Right renal cortex interstitium (tissue), 3 donors: Measurements from ENCODE around the gene MIPOL1. TPM values are rescaled to one million over a fixed set of nuclear protein-coding genes. Genes with fewer than 3 reads are reported as not detected.
"Not testable (repeated sequence)": the region's sequence is repeated elsewhere in the genome, so short reads cannot be mapped to it uniquely, and the experiment has no call there.

ENCODE experiments used
- DNase-seq, 3 donors: peaks; one replicate each; pipeline ENCODE4 v3.0.0-alpha.2; 2013; ENCODE audit warnings: low read depth in 3 of 3, low spot score in 2 of 3
- polyA plus RNA-seq, 3 donors: library from polyadenylated mRNA; unstranded; fragments of 120-200 nt; gene quantifications; one replicate each; pipeline ENCODE4 v1.2.1, GENCODE V29; 2013; ENCODE audit not compliant: insufficient read length in 3 of 3

MIPOL1 gene
- polyA plus RNA-seq, 3 donors, result 9.6 to 14.1 (median 11.4) TPM

DNA sequence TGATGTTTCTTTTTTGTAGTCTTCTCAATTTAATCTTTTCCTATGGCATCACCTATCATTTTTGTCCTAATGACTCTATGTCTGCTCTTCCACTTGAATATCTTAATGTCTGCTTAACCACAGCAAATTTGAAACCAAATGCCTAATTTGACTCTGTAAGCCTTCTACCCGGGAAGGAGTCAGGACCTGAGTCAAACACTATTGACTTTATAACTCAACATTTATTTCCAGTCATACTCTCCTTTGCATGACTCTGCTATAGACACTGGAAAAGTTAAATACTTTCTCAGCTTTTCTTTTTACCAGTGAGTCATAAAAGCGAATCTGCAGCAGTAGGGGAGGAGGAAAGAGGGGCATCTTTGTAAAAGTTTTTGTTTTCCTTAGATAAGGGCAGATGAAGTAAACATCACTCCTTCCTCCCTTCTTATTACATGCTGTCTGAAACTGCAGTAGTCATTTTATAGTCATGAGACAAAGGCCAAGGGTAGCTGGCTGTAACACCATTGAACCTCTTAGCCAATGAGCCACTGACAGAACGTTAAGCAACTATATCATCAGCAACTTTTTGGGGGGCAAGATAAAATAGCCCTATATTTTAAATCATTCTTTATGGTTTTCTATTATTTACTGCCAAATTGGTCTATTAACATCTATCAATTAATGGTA lies 179.3 kb downstream of the MIPOL1 start:
- DNase-seq, result no peak

DNA sequence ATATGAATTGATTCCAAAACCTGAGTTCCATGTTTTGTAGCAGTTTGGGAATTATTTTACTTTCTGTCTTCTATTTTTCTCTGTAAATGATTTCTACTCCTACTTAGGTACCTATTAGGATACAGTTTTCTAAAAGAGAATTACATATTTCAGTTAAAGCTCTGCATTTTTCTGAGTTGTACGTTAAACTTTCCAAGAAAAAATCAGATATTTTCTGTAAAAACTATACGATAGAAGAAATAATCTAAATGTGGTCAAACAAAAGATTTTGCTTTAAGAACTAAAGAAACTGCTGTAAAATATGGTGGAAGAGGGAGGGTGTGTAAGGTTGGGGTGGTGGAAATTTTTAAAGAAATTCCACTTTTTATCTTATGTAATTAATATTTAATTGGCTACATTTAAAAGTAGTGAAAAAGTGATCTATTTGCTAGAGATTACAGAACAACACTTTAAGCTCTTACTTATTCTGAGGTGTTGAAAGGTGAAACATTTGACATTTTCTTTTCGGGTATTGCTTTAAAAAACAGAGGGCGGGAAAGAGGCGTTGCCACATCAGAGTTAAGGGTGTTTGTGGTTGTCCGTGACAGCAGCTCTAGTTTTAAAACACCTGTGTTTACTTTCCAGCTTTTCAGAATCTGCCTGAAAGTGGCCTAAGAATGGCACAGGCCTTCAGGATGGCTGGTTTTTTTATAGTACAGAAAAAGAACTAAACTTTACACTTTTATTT lies 187.3 kb downstream of the MIPOL1 start:
- DNase-seq, result no peak

DNA sequence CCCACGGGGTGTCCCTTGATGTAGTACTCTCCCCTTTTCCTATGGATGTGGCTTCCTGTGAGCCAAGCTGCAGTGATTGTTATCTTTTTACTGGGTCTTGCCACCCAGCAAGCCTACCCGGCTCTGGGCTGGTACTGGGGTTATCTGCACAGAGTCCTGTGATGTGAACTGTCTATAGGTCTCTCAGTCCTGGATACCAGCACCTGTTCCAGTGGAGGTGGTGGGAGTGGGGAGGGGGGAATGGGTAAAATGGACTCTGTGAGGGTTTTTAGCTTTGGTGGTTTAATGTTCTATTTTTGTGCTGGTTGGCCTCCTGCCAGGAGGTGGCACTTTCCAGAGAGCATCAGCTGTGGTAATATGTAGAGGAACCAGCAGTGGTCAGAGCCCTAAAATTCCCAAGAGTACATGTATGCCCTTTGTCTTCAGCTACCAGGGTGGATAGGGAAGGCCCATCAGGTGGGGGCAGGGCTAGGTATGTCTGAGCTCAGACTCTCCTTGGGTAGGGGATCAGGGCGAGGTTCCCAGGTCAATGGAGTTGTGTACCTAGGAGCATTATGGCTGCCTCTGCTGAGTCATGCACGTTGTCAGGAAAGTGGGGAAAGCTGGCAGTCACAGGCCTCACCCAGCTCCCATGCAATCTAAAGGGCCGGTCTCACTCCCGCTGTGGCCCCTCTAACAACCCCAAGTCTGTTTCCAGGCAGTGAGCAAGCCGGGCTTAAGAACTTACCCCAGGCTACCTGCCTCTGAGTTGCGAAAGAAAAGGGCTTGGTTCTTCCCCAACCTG lies 199.6 kb downstream of the MIPOL1 start:
- not testable (repeated sequence) for DNase-seq

DNA sequence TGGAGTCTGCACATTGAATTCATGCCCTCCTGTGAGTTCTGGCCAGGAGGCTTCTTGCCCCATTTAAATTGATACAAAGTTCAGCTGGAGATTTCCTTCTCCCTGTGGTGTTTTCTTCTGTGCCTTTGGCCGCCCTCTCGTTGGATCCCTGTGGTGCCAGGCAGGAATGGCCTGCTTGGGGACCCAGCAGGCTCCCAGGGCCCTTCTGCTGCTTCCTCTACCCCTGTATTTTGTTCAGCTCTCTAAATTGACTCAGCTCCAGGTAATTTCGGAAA lies 200.1 kb downstream of the MIPOL1 start:
- DNase-seq, result no peak

DNA sequence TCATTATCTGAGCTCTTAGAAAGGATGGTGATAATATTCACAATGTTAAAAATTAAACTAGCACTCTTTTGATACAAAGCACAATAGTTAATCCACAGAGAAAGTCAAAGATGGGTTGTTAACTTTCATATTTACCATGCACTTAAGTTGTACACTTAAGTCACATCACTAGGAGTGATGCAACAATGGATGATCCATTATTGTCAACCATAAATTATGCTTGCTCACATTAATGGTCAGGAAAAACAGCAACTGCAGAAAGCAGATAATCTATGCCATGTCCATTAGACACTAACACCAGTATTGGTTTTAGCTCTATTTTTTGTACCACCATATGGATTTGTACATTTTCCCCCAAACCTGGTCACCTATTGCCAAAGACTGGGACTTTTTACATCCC lies 201.8 kb downstream of the MIPOL1 start:
- DNase-seq, result no peak

DNA sequence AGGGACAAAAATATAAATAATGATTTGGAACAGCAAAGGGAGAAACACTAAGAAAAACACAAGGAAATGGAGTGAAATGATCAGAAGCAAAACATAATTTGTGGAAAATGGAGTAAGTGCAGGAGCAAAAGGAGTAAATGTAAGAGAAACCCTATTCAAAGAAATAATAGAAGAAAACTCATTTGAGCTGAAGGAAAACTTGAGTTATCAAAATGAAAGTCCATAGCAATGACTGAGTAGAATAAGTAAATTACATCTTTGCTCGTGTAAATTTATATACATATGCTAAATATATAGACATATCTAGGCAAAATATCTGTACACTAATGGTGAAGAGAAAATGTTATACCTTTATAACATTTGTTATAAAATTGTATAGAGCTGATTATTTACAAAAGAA lies 203.4 kb downstream of the MIPOL1 start:
- no peak for DNase-seq

DNA sequence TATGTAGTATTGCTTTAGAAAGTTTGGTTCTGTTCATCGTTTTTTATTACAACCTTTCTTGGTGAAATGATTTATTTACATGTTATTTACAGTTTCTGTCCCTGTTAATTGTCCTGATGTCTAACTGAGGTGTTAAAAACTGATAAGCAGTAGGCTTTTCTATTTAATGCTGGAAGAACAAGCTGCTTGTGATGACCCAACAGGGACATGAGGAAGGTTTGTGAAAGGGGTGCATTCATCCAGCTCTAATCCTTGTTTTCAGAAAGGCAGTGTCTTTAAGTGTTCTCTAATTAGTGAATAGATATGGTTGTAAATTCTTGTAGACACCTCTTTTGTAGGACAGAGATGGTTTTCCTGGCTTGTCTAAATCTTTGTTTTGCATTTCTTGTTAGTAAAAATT lies 205.9 kb downstream of the MIPOL1 start:
- DNase-seq, result no peak

DNA sequence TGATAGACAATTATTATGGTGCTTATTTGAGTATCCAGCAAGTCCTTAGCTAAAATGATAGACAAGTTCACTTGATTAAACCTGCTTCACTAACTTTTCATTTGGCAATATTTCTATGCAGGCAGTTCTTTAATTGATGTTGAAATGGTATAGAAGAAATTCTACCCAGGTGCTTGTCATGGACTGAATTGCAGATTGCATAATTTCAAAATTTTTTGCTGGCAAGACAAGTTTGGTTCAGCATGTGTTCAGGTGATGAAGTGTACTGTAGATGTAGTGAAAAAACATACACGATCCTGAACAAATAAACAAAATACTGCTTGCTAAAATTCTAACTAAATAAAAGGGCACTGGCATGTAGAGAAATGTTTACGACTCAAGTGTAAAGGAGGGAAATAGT lies 208.4 kb downstream of the MIPOL1 start:
- DNase-seq, result no peak

DNA sequence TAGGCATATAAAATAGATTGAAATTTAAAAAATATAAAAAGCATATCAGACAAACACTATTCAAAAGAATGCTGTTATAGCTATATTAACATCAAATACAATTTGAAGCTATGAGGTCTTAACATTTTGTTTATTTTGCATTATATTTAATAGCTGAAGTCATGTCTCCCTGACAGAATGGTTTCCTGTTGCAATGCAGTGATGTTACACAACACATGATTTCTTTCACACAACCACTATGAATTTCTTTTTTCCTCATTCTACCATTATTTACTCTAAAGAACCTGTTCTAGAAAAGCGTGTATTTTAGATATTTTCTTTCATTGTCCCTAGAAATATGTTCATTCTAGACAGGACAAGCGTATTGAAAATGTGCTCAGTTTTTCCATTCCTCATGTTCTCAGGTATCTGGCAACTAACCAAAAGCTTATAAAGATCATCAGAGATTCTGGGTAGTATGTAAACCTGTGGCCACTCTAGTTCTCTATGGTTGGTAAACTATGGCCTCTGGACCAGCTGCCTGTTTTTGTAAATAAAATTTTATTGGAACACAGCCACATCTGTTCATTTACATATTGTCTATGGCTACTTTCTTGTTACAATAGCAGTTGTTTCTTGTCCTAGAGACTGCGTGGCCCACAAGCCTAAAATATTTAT lies 213.5 kb downstream of the MIPOL1 start:
- DNase-seq, result no peak

DNA sequence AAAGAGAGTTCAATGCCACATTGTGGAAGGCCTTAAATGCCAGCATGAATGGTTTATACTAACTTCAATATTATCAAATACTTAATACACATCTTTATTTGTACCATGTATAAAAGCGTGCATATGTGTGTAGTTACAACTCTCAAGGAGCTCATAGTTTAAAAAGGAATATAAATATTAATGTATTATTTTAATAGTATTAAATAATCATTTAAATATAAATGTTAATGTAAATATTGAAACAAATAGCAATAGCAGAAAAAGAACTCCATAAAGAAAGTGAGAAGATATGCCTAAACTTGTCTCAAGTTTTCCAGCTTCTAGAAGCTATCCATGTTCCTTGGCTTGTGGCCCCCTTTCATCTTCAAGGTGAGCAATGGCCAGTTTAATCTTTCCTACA lies 215.3 kb downstream of the MIPOL1 start:
- no peak for DNase-seq

DNA sequence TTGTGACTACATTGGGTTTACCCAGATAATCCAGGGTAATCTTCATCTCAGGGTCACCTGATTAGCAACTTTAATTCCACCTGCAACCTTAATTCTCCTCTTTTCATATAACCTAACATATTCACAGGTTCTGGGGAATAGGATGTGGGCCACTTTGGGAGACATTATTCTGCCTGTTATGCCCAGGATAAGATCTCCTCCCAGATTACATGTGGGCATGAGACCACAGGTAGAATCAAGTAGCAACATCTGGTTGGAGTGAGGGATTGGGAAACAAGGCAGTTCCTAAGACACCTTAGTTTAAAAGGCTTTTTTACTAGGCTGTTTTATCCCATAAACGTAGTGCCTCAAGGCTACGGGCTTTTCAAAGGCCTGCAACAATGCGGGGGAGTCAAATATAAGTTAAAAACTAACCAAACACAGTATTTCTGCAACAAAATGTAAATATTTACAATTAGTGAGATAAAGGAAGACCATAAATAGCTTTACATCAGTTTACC lies 215.8 kb downstream of the MIPOL1 start:
- DNase-seq, result no peak

DNA sequence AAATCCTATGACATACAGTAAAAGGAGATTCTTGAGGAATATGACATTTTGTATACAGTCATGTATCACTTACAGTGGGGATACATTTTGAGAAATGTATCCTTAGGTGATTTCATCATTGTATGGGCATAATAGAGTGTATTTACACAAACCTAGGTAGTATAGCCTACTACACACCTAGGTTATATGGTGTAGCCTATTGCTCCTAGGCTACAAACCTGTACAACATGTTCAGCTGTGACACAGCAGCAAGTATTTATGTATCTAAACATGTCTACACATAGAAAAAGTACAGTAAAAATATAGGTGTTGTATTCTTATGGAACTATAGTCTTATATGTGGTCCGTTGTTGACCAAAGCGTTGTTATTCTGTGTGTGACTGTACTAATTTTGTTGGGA lies 218.5 kb downstream of the MIPOL1 start:
- no peak for DNase-seq

DNA sequence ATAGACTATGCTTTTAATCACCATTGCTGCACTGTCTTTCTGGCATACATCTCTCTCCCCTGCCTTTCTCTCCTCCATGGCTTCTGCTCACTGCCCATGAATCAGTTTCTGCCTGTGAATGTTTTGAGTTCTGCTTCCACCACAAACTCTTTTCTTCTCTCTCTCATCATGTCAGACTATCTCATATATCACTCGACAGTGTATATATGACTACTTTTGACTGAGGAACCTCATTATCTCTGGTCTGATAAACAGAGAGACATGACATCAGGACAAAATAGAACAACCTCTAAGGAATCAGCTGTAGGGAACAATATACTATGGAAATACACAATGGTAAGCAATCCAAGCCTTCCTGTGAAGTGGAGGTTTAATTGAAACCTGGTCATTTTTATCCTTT lies 219.4 kb downstream of the MIPOL1 start:
- no peak for DNase-seq

DNA sequence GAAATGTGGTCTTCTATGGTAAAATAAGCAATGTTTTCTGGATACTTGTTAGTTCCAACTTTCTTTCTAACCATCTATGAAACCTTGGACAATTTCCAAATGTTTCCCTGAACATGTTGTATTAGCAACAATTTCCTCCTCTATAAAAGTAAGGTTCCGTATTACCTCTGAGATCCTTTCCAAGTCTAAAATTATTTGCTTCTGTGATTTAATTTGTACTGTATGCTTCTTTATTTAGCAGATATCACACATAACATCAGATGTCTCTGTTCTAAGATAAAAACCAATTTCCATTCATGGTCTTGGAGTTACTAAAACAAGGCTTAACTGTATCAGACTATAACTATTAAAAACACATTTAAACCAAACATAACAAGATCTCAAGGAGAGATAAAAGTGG lies 220.1 kb downstream of the MIPOL1 start:
- DNase-seq, result no peak

DNA sequence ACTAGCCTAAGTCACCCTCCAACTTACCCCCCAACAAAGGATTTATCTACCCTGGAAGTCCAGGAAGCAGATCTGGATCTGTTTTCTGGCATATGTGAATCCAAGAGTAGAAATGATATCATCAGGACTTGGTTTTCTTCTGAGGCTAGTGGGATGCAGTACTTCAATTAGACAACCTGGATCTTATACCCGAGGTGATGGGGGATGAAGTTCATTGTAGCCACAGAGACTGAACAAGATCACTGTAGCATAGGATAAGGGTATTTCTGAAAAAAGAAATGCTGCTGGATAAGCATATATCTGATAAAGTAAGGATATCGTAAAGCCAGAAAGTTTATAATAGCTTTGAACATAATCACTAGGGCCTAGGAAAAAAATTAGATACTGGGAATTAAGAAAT lies 222.9 kb downstream of the MIPOL1 start:
- no peak for DNase-seq

DNA sequence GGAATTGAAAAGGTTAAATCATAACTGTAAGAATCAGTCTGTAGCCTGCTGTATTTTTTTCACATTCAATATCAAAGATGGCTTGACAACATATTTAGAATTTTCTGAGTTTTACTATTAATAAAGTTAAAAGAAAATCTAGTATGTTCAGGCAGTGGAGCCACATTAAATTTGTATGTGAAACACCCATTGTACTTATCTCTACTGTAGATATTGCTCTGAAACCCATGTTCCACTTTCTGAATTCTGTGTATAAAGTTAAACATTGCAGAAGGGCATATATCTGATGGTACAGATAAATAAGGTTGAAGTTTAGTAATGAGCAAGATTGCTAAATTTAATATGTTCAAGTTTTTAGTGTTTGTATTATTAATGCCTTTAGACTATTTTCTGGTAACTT lies 224.6 kb downstream of the MIPOL1 start:
- DNase-seq, result no peak

DNA sequence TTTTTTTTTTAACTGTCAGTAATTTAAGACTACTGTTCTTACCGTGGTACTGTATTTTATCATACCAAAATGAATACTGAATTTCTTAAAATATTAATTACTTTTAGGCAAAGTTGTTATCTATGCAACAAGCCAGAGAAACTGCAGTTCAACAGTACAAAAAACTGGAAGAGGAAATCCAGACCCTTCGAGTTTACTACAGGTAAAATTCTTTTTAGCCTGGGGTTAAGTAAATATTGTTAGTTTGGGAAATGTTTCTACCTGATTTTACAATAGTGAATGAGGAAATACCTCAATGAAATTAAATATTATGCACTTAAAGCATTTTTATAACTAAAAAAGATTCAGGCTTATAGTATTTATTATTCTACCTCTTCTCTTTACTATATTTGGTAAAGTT lies 225.0 kb downstream of the MIPOL1 start:
- DNase-seq, result no peak

DNA sequence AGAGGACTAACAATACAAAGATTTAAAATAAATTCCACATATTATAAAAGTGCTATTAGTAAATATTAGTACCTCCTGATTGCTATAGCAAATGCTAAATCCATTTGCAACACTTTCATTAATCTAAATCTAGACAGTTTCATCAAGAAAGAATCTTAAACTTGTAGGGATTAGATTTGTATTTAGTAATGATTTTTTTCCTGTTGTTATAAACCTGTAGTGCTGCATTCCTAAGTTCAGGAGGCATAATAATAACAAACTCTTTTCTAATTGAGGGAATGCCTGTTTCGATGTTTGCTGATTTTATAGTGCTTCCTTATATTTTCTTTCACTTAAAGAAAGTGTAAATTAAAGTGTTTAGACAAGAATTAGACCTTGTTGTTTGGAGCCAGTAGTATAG lies 231.2 kb downstream of the MIPOL1 start:
- no peak for DNase-seq

DNA sequence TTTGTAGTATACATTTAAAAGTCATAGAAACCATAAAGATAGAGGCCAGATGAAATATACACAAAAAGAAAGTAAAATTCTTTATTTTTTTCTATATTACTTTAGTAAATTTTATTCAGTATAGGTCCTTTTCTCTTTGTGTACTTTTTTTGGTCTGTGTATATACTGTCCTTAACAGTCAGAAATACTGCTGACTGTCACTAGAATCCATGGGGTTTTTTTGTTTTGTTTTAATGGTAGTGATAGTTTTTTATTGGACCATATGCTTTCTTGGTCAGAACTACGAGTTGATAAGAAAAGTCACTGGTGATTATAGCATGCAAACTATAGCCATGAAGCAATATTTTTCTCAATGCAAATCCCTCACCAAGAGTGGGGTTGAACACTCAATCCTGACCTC lies 231.9 kb downstream of the MIPOL1 start:
- DNase-seq, result no peak

DNA sequence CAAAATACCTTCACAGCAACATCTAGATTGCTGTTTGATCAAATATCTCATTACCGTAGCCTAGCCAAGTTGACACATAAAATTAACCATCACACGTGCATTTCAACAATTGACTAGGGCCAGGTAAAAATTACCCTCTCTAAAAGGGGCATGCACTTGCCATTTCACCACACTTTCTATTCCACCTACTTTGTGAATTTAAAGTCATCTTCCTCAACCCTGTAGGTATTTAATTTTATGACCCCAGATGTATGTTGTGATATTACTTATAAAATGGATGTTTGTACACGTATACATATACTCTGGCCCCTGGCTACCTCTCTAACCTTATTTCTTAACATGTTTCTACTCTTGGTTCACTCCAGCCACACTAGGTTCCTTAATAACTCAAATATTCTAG lies 237.1 kb downstream of the MIPOL1 start:
- no peak for DNase-seq

DNA sequence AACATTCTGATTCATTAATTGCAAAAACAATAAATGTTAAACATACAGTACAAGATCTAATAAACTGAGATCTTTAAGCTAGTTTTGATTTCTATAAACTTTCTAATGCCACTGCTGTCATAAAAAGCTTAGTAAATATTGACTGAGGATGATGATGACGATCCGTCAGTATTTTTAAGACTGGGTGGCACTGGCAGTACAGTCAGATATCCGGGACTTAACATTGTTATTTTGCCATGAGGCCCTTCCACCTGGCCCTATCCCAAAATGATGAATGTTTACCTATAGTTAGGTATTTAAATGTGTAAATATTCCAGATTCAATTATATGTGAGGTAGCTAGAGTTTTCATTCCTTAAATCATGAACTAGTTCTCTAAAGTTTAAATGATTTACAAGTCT lies 238.8 kb downstream of the MIPOL1 start:
- no peak for DNase-seq
